NCI-H1092 treated with DMSO at 0.1 percent for 48 hours (cell line): ENCODE results near the gene MVB12B.
"Not testable (repeated sequence)": the region's sequence is repeated elsewhere in the genome, so short reads cannot be mapped to it uniquely, and the experiment has no call there.

ENCODE experiments used
- DNase-seq: peaks from one replicate; lab custom pipeline; 2025; lab: John Stamatoyannopoulos, UW

Gene MVB12B

GRCh38 chr9:126472198-126472947 lies 145.7 kb downstream of the MVB12B start:
- no peak for DNase-seq

GRCh38 chr9:126472948-126473298 lies 146.3 kb downstream of the MVB12B start:
- no peak for DNase-seq

GRCh38 chr9:126474206-126474765 lies 147.7 kb downstream of the MVB12B start:
- no peak for DNase-seq

GRCh38 chr9:126474786-126475485 lies 148.3 kb downstream of the MVB12B start:
- DNase-seq = no peak

- no peak for DNase-seq
Observed at GRCh38 chr9:126475933-126476555, 149.4 kb downstream of the MVB12B start.

GRCh38 chr9:126477432-126477831 lies 150.8 kb downstream of the MVB12B start:
- DNase-seq = not testable (repeated sequence)

- no peak for DNase-seq
Observed at GRCh38 chr9:126478216-126478981, 151.8 kb downstream of the MVB12B start.

- DNase-seq = no peak
Observed at GRCh38 chr9:126479515-126479914, 152.9 kb downstream of the MVB12B start.

- no peak for DNase-seq
Observed at GRCh38 chr9:126480813-126481212, 154.2 kb downstream of the MVB12B start.

GRCh38 chr9:126481862-126482261 lies 155.2 kb downstream of the MVB12B start:
- no peak for DNase-seq

GRCh38 chr9:126482361-126483044 lies 155.9 kb downstream of the MVB12B start:
- no peak for DNase-seq

- DNase-seq = no peak
Observed at GRCh38 chr9:126483468-126484073, 156.9 kb downstream of the MVB12B start.

- no peak for DNase-seq
Observed at GRCh38 chr9:126485662-126486061, 159.0 kb downstream of the MVB12B start.

- DNase-seq = no peak
Observed at GRCh38 chr9:126486276-126486675, 159.6 kb downstream of the MVB12B start.

GRCh38 chr9:126487856-126488255 lies 161.2 kb downstream of the MVB12B start:
- DNase-seq = no peak

GRCh38 chr9:126488310-126488709 lies 161.7 kb downstream of the MVB12B start:
- no peak for DNase-seq

- no peak for DNase-seq
Observed at GRCh38 chr9:126488881-126489404, 162.3 kb downstream of the MVB12B start.

- DNase-seq = no peak
Observed at GRCh38 chr9:126489581-126490213, 163.1 kb downstream of the MVB12B start.

- no peak for DNase-seq
Observed at GRCh38 chr9:126490214-126490631, 163.6 kb downstream of the MVB12B start.

- peak; percentile 37 for DNase-seq
Observed at GRCh38 chr9:126490871-126491567, 164.4 kb downstream of the MVB12B start.
